Stimulated activated CD8-positive, alpha-beta memory T cell treated with anti-CD3 and anti-CD28 coated beads, Interleukin-7, amount 100 ng/mL, for 4 hours (primary cell): ENCODE results near the gene VIPR1.

Experiments used
- DNase-seq, 2 donors: peaks; one replicate each; pipeline ENCODE4 v3.0.0-alpha.2; 2020; ENCODE audit warnings: low read depth in 2 of 2

VIPR1 gene, protein sequence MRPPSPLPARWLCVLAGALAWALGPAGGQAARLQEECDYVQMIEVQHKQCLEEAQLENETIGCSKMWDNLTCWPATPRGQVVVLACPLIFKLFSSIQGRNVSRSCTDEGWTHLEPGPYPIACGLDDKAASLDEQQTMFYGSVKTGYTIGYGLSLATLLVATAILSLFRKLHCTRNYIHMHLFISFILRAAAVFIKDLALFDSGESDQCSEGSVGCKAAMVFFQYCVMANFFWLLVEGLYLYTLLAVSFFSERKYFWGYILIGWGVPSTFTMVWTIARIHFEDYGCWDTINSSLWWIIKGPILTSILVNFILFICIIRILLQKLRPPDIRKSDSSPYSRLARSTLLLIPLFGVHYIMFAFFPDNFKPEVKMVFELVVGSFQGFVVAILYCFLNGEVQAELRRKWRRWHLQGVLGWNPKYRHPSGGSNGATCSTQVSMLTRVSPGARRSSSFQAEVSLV

DNA sequence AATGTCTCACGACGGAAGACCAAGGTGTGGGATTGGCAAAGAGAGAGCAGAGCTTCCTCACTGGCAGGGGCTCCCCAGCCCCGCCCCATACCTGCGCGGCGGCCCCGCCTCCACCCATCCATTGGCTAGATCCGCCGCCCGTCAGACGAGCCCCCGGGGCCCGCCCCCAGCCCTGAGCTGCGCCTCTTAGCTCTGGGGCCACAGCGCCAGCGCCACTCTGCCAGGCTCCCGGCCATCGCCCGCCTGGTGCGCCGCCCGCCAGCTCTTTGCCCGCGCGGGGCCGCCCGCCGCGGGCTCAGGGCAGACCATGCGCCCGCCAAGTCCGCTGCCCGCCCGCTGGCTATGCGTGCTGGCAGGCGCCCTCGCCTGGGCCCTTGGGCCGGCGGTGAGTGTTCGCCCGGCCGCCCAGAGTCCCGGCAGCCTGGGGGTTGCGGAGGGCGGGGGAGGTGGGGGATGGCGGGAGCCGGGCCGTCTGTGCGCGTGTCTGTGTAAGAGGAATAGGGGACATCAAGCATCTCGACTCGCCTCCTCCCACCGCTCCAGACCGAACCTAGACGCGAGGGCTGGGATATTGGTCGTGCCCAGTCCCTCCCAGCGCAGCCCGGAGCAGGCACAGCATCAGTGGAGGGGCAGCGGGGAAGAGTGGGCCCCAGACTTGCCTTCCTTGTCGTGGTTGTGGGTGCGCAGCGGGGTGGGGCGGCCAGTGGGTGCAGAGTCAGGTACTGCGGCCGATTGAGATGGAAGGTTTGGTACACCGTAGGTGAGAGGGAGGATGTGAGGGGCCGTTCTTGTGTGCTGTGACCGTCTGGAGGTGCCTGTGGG is at the start of gene VIPR1:
Gene VIPR1 (plus strand): TSS at position 215 of the 822 bp plus-strand sequence. CDS start 93 bp downstream, at position 308.
- peak; percentile 80 to 87 for DNase-seq

DNA sequence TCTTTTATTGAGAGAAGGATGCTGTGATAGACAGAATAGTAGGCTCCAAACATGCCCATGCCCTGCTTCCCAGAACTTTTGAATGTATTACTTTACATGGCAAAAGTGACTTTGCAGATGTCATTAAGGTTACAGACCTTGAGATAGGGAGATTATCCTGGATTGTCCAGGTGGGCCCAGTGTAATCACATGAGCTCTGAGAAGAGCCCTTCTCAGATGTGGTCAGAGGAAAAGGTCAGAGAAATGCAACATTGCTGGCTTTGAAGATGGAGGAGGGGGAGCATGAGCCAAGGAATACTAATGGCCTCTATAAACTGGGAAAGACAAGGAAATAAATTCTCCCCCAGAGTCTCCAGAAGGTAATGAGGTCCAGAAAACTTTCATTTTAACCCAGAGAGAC is 46.2 kb upstream of the VIPR1 start:
- DNase-seq = no peak

DNA sequence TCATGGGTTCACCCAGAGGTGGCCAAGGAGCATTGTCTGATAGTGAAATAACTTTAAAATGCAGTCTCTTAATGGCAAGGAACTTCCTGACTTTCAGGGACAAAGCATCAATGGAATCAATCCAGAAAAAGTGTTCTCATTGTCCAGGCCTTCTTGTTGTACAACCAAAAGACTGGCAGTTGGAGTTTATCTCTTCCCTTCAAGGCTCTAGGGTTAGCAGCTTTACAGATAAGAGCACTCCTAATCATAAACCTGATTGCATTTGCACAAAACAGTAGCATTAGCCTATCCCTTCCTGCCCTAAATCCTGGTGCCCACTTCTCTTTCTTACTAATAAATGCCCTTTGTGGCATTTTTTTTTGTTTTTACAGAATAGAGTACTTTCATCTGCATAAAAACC is 43.3 kb upstream of the VIPR1 start:
- no peak for DNase-seq

DNA sequence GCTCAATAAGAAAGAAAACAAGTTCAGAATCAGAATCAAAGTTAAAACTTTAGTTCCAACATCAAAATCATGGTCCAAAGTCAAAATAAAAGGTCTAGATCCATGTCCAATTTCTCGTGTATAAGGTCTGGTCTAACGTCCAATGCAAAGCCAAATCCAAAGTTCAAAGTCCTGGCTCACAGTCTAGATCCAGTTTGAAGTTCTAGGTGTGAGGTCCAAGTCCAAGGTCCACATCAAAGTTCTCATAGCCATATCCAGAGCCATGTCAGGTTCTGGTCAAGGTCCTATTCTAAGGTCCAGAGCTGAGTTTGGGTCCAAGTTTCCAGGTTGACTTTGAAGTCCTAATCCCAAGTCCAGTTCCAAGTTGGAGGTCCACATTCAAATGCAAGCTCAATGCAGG is 40.7 kb upstream of the VIPR1 start:
- DNase-seq = no peak

DNA sequence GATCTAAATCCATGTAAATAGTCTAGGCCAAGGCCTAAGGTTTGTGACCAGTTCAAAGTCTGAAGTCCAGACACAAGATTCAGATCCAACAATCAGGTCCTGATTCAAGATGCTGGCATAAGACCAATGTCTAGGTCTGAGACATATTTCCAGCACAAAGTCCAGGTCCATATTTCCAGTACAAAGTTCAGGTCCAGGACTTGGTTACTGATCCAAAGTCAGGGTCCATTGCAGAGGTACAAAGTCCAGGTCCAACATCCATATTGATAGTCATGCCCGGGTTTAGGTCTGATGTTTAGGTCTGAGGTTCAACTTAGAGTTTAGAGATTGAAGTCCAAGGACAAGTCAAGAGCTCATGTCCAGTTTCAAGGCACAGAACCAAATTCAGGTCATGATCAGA is 39.4 kb upstream of the VIPR1 start:
- no peak for DNase-seq

DNA sequence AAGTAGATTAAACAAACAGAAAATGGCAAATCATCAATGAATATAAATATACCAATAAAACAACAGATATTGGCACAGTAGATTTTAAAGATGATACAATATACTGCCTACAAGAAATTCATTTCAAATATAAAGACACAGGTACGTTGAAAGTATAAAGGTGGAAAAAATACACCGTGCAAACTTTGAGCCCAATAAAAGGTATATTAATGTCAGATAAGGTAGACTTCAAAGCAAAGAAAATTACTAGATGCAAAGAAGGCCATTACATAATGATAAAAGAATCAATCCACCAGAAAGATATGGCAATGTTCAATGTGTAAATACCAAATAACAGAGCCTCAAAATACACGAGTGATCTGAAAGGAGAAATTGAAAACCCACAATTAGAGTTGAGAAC is 34.3 kb upstream of the VIPR1 start:
- DNase-seq = no peak

DNA sequence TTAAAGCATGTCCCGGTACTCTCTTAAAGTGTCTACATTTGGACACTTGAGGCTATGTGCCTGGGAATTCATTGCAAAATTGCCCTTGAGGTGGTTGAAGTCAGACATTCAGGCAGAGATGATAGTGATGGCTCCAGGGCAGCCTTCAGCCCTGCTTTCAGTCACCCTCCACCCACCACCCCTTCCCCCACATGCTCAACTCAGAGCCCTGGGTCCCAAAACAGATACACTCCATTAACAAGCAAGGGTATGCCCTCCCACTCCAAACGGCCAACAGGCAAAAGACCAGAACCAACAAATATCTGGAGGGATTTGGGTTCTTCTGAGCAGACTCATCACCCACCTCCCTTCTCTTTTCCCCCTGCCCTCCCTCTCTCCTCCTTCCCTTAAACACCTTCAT is 29.9 kb upstream of the VIPR1 start:
- no peak for DNase-seq

DNA sequence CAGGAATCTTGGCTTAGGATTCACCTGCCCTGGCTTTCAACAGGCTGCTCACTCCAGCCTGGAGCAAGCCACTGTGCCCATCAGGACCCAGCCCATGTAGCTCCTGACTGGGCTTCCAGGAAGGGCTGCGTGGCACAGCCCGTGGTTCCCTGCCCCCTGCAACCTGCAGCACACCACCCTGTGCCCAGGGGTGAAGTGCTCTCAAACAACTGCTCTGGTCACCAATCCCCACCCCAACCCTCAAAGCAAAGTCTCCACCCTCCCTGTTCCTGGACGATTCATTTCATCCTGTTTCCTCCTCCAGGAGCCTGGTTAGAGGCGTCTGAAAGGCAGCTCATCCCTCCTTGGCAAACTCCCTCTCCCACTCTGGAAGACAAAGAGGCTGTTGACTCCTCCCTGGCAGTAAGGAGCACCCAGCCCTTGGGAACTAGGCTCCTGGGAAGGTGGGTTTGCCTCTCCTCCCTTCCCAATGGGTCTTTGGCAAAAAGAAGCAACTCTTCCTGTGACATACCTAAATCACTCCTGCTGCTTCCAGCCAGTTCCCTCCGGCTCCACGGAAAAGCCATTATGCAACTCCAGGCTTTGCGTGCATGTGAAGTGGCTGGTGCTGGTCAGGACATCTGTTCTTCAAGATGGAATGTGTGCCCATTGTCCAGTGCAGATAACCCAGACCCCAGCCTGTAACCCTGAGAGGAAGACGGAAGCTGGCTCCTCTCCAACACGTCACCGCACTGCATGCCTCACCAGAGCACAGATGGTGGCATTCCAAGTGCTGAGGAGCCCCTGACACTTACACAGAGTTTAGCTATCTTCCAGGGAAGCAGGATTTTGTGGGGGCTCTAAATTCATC is 29.1 kb upstream of the VIPR1 start:
- DNase-seq = no peak

DNA sequence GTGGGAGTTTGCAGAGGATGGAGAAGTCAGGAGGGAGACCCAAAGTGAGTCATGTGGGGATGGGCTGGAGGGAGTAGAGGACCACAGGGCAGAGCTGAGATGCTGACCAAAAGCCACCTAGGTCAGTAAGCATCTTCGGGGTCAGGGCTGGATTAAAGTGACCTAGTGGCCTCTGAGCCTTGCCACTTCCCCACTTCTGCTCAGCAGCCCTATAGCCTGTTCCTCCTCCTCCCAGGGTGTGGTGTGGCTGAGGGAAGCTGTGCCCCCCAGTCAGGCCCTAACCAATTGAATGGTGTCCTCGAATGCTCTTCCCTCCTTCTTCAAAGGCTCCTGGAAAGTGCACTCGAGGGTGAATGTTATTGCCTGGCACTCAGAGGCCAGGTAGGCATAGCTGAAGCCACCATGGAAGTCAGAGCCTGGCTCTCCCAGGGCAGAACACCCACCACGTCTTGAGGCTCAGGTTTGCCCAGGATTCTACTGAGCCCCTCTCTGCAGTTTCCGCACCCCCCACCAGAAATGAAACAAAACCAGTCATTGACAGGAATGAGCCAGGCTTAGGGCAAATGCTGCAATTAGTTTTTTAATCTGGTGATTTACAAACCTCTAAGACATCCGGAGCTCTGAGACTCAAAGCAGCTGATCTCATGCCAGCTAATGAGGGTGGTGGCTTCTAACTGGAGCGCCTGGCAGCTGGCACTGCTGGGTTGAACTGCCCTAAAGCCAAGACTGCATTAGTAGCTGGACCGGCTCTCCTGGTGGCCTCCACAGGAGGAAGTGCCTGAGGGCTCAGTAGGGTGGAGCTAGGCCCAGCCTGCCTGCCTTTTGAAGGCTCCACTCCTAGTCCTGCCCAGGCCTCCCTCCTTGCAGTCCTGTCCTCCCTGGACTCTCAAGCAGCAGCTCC is 26.0 kb upstream of the VIPR1 start:
- no peak for DNase-seq

DNA sequence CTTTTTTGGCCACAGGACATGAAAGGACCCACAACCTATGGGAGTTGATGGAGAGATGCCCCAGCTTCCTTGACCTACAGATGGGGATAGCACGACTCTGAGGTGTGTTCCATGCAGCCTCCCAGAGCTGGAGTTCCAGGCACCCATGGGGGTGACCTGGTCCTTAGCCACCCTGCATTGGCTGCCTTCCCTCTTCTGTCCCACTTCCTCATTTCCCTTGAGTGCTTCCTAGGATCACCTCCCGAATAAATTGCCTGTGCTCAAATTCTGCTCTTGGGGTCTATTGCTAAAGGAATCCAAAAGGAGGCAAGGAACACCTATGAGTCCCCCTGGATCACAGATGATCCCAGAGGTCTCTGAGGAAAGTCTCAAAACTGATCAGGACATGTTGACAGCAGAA is 24.7 kb upstream of the VIPR1 start:
- DNase-seq = no peak

DNA sequence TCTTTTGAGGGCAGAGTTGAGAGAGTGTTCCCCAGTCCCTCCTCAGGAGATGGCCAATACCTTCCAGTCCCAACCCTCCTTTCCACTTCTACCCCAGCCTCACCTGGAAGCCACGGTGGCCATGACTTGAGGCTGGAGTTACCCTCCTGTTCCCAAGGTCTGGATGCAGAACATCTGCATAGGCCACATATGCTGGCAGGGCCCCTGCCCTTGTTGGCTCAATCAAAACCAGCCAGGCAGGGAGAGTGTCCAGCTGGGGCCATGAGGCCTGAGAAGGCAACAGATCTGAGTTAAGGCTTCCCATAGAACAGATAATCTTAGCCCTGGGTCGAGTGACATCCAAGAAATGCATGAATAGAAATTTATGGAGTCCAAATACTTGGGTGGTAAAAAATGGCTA is 23.6 kb upstream of the VIPR1 start:
- no peak for DNase-seq

DNA sequence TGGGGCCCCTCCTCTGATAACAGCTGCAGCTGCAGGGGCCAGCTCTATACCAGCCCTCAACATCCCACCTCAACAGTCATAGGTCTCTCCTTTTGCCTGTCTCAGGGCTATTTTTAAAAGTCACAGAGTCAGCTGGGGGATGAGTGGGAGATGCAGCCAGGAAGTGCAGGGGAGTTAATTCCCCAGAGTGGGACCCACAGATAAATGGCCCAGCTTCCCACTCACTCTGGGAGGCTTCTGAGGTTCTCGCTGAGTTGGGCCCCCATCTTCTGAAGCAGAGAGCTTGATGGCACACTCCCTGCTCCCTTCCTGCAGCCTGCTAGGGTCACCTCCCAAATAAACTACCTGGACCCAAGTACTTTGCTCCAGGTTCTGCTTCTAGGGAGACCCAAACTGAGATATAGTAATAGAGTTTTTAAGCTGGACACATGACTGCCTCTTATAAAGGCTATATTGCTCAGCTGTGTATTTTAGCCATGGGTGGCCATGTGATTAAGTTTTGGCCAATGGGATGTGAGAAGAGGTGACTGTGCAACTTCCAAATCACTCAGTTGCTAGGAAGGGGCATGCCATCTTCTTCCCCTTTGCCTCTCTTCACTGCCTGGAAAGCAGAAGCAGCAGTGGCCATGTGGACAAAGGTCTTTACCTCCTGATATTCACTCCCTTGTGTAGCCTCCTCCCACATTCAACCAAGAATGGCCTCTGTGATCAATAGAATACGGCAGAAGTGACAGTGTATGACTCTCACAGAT is 15.5 kb upstream of the VIPR1 start:
- DNase-seq = no peak

DNA sequence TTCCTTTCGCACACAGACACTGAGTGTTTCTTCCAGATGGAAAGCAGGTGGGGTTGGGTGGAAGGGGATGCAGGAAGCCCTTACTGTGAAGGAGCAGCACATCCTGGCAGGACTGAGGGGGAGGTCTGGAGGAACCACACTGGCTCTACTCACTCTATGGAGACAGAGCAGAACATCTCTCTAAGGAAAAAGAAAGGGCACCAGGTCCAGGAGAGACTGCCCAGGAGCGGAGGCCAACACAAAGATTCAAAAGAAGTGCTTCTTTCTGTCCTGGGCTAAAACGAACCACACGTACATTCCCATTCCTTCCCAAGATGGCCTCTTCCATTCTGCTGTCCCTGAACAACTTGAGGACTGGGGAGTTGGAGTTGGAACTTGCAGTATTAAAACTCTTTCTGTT is 13.8 kb upstream of the VIPR1 start:
- no peak for DNase-seq

DNA sequence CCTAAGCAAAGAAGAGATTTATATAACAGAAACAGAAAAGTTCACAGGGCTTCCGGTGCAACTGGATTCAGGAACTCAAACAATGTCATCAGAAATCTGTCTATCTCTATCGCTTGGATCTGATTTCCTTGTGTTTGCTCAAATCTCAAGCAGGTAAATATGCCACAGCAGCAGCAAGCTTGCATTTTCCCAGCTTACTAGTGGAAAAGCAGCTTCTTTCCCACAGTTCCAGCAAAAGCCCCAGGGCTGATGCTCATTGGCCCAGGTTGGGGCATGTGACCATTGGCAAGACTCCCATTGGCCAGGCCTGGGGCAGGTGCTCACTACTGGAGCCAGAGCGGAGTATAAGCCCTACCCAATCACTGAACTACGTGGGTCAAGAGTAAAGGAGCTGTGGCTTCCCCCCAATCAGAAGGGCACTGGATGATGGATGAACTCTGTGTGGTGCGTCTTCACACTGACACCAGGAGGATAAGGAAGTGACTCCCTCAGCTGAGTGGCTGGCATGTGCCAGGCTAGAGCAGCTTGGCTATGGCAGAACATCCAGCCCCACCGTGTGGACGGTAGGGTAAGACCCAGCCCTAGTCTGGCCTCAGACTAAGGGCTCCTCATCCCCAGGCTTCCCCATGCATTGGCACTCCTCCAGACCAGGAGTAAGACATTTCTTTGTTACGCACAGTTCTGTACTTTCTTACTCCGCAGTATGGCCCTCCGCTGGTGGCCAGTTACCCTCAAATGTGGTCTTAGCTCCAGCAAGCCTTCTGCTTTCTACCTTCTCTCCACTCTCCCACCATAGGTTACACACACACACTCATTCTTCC is 13.1 kb upstream of the VIPR1 start:
- no peak for DNase-seq

DNA sequence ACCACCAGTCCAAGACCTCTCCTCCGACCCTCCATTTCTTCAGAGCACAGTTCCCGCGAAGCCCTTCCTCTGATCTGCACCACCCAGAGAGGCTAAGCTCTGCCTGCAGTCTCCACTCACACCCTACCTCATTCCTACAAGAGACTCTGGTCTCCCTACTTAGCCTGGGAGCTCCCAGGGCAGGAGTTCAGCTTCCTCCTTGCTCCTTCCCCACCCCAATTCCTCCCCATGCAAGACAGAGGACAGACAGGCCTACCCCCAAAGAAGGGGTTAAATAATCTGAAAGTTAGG is 12.6 kb upstream of the VIPR1 start:
- no peak for DNase-seq

DNA sequence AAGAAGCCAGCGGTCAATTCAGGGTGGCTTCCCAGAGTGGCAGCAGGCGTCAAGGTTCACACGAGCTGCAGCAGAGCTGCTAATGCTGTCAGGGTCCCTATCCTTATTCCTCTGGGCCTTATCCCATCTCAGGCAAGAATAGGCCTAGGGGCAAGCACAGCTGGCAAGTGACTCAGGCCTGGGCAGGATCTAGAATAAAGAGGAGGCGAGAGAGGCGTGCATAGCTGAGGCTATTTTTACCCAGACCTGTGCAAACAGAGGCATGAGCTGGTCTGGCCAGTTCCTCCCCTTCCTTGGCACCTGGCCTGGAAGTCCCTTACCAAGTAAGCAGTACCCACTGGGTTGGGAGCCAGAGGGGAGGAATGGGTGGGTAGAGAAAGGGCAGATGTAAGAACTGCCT is 12.2 kb upstream of the VIPR1 start:
- DNase-seq = no peak

DNA sequence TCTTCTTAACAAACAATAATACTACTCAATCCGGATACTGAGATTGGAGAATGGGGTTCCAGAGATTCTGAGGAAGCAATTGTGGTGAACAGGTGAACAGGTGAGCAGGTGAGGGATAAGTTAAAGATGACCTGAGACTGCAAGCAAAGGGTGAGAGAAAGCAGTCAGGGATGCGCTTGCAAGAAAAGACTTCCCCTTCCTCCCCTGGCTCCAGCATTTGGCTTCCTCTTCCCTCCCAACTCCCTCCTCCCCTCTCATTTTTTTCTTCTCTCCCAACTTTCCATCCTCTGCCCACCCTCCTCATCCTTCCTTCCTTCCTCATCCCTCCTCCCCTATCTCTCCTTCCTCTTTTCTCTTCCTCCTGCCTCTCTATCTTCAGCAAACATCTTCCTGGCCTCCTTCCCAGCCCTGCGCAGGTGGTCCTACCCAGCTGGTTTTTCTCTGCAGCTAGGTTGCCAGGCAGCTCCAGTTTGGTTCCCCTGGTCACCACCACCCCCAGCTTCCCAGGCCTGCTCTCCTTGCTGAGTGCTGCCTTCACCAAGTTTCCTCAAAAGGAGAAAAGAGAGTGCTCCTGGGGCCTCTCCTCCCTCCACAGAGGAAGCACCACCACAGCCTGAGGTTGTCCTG is 10.4 kb upstream of the VIPR1 start:
- no peak for DNase-seq

DNA sequence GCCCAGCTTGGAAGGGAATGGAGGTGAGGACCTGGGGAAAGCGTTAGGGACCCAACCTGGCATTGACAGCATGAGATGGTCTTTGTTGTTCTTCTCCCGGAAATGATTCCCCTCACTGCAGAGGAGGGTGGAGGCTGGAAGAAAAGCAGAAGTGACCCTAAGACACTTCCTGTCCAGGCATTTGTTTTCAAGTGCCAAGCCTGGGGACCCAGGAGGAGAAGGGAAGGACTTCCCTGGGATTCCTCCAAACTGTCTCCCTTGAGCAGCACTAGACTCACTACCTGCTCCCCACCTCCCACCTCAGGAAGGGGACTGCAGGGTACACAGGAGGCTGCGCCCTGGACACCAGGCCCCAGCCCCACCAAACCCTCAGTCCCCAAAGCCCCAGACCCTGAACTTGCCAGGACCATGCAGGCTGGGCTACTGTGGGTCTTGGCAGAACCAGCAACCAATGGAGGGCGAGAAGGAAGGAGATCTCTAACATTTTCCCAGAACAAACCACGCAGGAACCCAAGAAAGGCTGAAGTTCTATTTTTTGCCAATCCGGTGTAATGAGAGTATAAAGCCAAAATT is 9.8 kb upstream of the VIPR1 start:
- DNase-seq = no peak
